NCI-H187 (cell line): ENCODE results near the gene RBM39.
"Not testable (repeated sequence)": the region's sequence is repeated elsewhere in the genome, so short reads cannot be mapped to it uniquely, and the experiment has no call there.

Experiments
- DNase-seq, 2 experiments: peaks; one replicate each; lab custom pipeline; 2025; lab: John Stamatoyannopoulos, UW

The RBM39 gene

GRCh38 chr20:35750611-35751010, 8.6 kb upstream of the RBM39 start:
- DNase-seq: no peak

GRCh38 chr20:35744492-35744841, 2.4 kb upstream of the RBM39 start:
- not testable (repeated sequence) for DNase-seq

- no peak for DNase-seq
These were observed 1.8 kb upstream of the RBM39 start for GRCh38 chr20:35743693-35744491.

GRCh38 chr20:35742741-35743523, 872 bp upstream of the RBM39 start:
- peak in 1 of 2 experiments; percentile 4 for DNase-seq

GRCh38 chr20:35739294-35740163, 2.5 kb downstream of the RBM39 start:
- DNase-seq: no peak

GRCh38 chr20:35738410-35739179, 3.5 kb downstream of the RBM39 start:
- DNase-seq: no peak

- DNase-seq: no peak
These were observed 4.2 kb downstream of the RBM39 start for GRCh38 chr20:35737865-35738333.

- DNase-seq: no peak
These were observed 6.1 kb downstream of the RBM39 start for GRCh38 chr20:35735826-35736470.

- no peak for DNase-seq
These were observed 7.0 kb downstream of the RBM39 start for GRCh38 chr20:35734777-35735649.

- DNase-seq: no peak
These were observed 7.7 kb downstream of the RBM39 start for GRCh38 chr20:35734374-35734773.

GRCh38 chr20:35732644-35732982, 9.4 kb downstream of the RBM39 start:
- DNase-seq: no peak

- no peak for DNase-seq
These were observed 10.0 kb downstream of the RBM39 start for GRCh38 chr20:35731862-35732643.

GRCh38 chr20:35731469-35731788, 10.6 kb downstream of the RBM39 start:
- no peak for DNase-seq

GRCh38 chr20:35730583-35731468, 11.2 kb downstream of the RBM39 start:
- DNase-seq: no peak

- DNase-seq: no peak
These were observed 12.1 kb downstream of the RBM39 start for GRCh38 chr20:35729836-35730582.

GRCh38 chr20:35729283-35729807, 12.7 kb downstream of the RBM39 start:
- DNase-seq: no peak
